Gastroesophageal sphincter (tissue), 4 donors: ENCODE data around the gene BTBD9. TPM values are rescaled to one million over a fixed set of nuclear protein-coding genes. Genes with fewer than 3 reads are reported as not detected.

ENCODE experiments used
- ATAC-seq: fragments of 150-250 bp; one replicate; pipeline ENCODE4 v1.9.1; 2016; ENCODE audit warnings: mild to moderate bottlenecking, moderate library complexity
- H3K27ac ChIP-seq, 4 donors: fragments of 200-600 bp; sonication (generic) in 3 of 4; 1 replicate in 3 of 4; 2 replicates in 1 of 4; pipeline ENCODE4 v1.5.1; 2016 to 2019
- H3K27me3 ChIP-seq: fragments of 200-600 bp; sonication (generic); one replicate; pipeline ENCODE4 v1.5.1; 2019
- H3K36me3 ChIP-seq, 2 donors: fragments of 200-600 bp; sonication (generic); one replicate each; pipeline ENCODE4 v1.5.1; 2019; ENCODE audit warnings: control low read depth in 1 of 2
- H3K4me1 ChIP-seq, 3 donors: fragments of 200-600 bp; sonication (generic); 1 replicate in 2 of 3; 2 replicates in 1 of 3; pipeline ENCODE4 v1.5.1; 2016 to 2019; ENCODE audit warnings: control low read depth in 2 of 3
- H3K4me3 ChIP-seq, 2 donors: fragments of 200-600 bp; sonication (generic); one replicate each; pipeline ENCODE4 v1.5.1; 2019; ENCODE audit warnings: mild to moderate bottlenecking in 1 of 2, moderate library complexity in 1 of 2
- H3K9me3 ChIP-seq, 3 donors: fragments of 200-600 bp; sonication (generic); one replicate each; pipeline ENCODE4 v1.5.1; 2017 to 2019; ENCODE audit warnings: control low read depth in 2 of 3
- CTCF ChIP-seq, 4 experiments: fragments of 200-600 bp in 2 of 4; fragments of 450-650 bp in 2 of 4; sonication (generic) in 1 of 4; IDR thresholded peaks; one replicate each; pipeline ENCODE4 v1.5.1; 2017 to 2019; ENCODE audit warnings: antibody characterized with exemption in 4 of 4, mild to moderate bottlenecking in 2 of 4, moderate library complexity in 2 of 4
- EP300 ChIP-seq: sonication (generic); formaldehyde crosslinking; IDR thresholded peaks from one replicate; pipeline ENCODE4 v1.6.1; 2017; ENCODE audit warnings: antibody characterized with exemption, mild to moderate bottlenecking
- POLR2A ChIP-seq, 2 donors: fragments of 450-650 bp; IDR thresholded peaks; one replicate each; pipeline ENCODE4 v1.6.1; 2017; ENCODE audit warnings: antibody characterized with exemption in 2 of 2, mild to moderate bottlenecking in 2 of 2, moderate library complexity in 1 of 2
- POLR2AphosphoS5 ChIP-seq: sonication (generic); formaldehyde crosslinking; IDR thresholded peaks from one replicate; pipeline ENCODE4 v1.6.1; 2017; ENCODE audit warnings: antibody characterized with exemption
- WGBS, 2 donors: methylation state at CpG; one replicate each; pipeline ENCODE4 v1.1.5; 2018; ENCODE audit warnings: low coverage in 1 of 2; 5-methylcytosine and 5-hydroxymethylcytosine counted together
- total RNA-seq, 4 donors: library from RNA; depleted of rRNA; stranded (reverse); fragments of >200 nt; gene quantifications; one replicate each; pipeline ENCODE4 v1.1.0, GENCODE V29; 2016

Gene BTBD9
- total RNA-seq, 4 donors from 2014 or later, result 11.3 to 18.9 (median 13.8) TPM

DNA sequence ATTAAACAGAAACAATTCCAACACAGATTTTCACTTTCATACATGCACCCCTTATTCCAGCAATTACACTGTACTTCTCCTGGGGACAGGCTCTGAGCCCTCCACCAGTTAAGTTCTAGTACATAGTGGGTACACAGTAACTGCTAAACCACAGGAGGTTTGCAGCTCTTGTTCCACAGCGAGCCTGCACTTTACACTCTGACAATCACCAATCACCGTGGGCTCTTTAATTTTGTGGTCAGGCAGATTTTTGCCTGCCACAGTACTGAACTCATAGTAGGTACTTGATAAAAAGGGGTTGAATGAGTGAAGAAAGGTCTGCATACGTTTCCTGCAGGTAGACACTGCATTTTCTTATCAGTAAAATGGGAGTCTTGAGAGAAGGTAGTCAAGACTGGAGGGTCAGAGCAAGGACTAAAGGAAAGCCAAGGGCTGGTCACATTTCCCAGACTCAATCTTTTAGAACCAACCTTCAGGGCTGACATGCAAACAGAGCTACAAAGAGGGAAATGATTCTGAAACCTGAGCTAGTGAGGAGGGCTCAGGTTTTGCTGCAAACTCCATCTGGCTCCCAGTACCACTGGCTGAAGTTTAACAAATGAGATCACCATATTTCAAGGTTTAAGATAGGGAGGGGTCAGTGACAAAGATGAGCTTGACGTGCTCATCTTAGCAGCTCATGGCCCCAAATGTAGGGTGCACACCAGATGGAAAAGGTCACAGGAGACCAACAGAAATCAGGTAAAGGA lies 404.6 kb downstream of the BTBD9 start:
- Histone ChIP-seq H3K36me3 (no peaks in the 10 kb centered on the region), H3K4me1 (no peaks in the 10 kb centered on the region), H3K27me3 (no peaks in the 10 kb centered on the region), H3K9me3 (no peaks in the 10 kb centered on the region), H3K27ac (no peak overlapping the region), H3K4me3 (no peak overlapping the region)
- 74 to 77% methylated on average over 2 to 4 of the region's 4 CpGs for WGBS, 2 donors
- ATAC-seq, result no peak
- TF ChIP-seq CTCF (IDR thresholded peaks at IDR 0.05) (no peak), POLR2A (IDR thresholded peaks at IDR 0.05) (no peak), EP300 (no peak), POLR2AphosphoS5 (no peak)

DNA sequence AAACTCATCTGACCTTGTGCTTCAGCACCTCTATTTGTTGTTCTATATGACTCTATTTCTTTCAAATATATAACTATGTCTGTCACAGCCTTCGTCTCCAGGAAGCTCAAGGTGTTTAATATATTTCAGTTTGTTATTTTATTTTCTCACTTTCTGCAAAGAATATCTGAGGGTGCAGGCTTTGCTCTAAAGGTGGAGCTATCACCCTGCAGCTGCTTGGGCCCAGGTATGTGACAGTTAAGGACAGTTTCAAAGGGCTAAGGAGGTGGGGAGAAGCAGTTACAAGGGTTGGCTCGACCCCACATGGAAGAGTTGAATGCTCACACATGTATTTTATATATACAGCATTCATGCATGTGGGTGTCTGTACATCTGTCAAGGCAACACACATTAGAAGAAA lies 405.6 kb downstream of the BTBD9 start:
- 56 to 63% methylated on average over 2 of the region's 2 CpGs for WGBS, 2 donors
- no peak for ATAC-seq
- TF ChIP-seq CTCF (IDR thresholded peaks at IDR 0.05), result no peak
- no peak for TF ChIP-seq EP300
- no peak for TF ChIP-seq POLR2AphosphoS5
- TF ChIP-seq POLR2A (IDR thresholded peaks at IDR 0.05), result no peak
- Histone ChIP-seq H3K36me3 (no peaks in the 10 kb centered on the region), H3K4me3 (no peak overlapping the region), H3K27ac (no peak overlapping the region), H3K9me3 (no peaks in the 10 kb centered on the region), H3K4me1 (no peaks in the 10 kb centered on the region), H3K27me3 (no peaks in the 10 kb centered on the region)

DNA sequence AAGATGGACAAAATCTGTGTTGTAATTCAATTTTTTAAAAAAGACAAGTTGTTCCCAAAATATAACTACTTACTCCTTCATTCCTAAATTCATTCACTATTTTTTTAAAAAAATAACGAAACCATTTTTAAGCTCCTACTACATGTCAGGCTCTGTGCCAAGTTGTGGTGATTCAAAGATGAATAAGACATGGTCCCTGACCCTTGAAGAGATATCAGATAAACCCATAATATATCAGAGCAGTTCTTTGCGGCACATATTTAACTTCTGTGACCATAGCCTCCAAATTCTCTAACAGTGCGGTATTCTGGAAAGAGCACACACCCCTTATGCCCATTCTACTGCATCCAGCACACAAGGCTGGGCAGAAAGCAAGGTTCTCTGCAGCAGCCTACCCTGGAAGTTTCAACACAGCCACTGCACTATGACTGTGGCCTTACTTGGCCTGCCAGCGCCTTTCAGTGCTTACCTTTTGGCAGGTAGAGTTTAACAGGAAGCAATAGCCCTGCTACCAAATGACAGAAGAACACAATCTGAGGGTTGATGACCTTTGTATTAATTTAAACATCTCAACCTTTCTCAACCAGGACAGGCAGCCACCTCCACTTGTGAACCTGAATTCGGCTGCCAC lies 406.5 kb downstream of the BTBD9 start:
- Histone ChIP-seq H3K4me3 (no peak overlapping the region), H3K9me3 (no peaks in the 10 kb centered on the region), H3K36me3 (no peaks in the 10 kb centered on the region), H3K27me3 (no peaks in the 10 kb centered on the region), H3K27ac (no peak overlapping the region), H3K4me1 (no peaks in the 10 kb centered on the region)
- 83 to 87% methylated on average over 3 to 4 of the region's 5 CpGs for WGBS, 2 donors
- no peak for ATAC-seq
- TF ChIP-seq POLR2AphosphoS5 (no peak), EP300 (no peak), POLR2A (IDR thresholded peaks at IDR 0.05) (no peak), CTCF (IDR thresholded peaks at IDR 0.05) (no peak)

- Histone ChIP-seq H3K9me3 (no peaks in the 10 kb centered on the region), H3K27me3 (no peaks in the 10 kb centered on the region), H3K36me3 (no peaks in the 10 kb centered on the region), H3K4me3 (no peak overlapping the region), H3K27ac (no peak overlapping the region), H3K4me1 (no peaks in the 10 kb centered on the region)
- 21 to 68% methylated on average over 2 of the region's 2 CpGs for WGBS, 2 donors
- TF ChIP-seq POLR2A (IDR thresholded peaks at IDR 0.05), result no peak
- no peak for TF ChIP-seq EP300
- TF ChIP-seq CTCF (IDR thresholded peaks at IDR 0.05), result no peak
- no peak for TF ChIP-seq POLR2AphosphoS5
- no peak for ATAC-seq
Measured at GRCh38 chr6:38225766-38226165, 414.0 kb downstream of the BTBD9 start.

DNA sequence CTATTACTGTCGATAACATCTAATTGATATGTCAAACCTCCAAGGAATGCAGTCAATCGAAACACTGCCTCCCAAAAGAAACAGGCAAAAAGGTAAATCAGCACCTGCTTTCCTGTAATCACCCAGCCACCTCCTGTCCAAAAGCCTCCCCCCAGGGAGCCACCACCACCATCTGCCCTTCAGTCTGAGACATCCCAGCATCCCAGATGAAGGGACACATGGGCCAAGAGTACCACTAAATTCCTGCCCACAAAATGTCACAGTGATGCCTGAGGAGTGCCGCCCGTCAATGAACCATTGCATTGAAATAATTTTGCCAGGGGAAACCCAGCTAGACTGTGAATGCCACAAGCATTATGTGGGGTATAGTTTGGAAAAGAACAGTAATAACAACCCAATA lies 418.5 kb downstream of the BTBD9 start:
- WGBS, 2 donors, result 60 to 100% methylated on average over 2 of the region's 4 CpGs
- H3K27me3 ChIP-seq, result no peaks in the 10 kb centered on the region
- no peaks in the 10 kb centered on the region for H3K36me3 ChIP-seq
- no peaks in the 10 kb centered on the region for H3K4me1 ChIP-seq
- H3K27ac ChIP-seq, result no peak overlapping the region
- ATAC-seq, result no peak
- TF ChIP-seq CTCF (IDR thresholded peaks at IDR 0.05) (no peak), EP300 (no peak), POLR2AphosphoS5 (no peak), POLR2A (IDR thresholded peaks at IDR 0.05) (no peak)
- H3K4me3 ChIP-seq, result no peak overlapping the region
- H3K9me3 ChIP-seq, result no peaks in the 10 kb centered on the region
